ENCODE results near the gene CDH11. TPM values are rescaled to one million over a fixed set of nuclear protein-coding genes. Genes with fewer than 3 reads are reported as not detected.
A peak's percentile ranks its signal among the peaks of the same experiment; 100 is the strongest.

The CDH11 gene
- polyA plus RNA-seq, 1 donor (not counting 4 experiments of a cell fraction or from before 2014, with no cell fraction given), result 36.8 TPM

GRCh38 chr16:65023802-65024201 is 98.1 kb downstream of the CDH11 start:
- FAIRE-seq (no peak), DNase-seq (ENCODE audit: low read depth, low spot score) (no peak)
- Histone ChIP-seq H3K9me1 (ENCODE audit: control insufficient read depth, extremely low read depth, insufficient read depth, low read length) (no peaks in the 10 kb centered on the region), H3K27me3 (ENCODE audit: control insufficient read depth, extremely low read depth, insufficient read depth, low read length) (no peaks in the 10 kb centered on the region), H2AFZ (ENCODE audit: control insufficient read depth, low read length) (no peak overlapping the region), H3K4me1 (ENCODE audit: control insufficient read depth, extremely low read depth, insufficient read depth, low read length) (no peaks in the 10 kb centered on the region), H3K36me3 (ENCODE audit: control insufficient read depth in 2 of 2, extremely low read depth in 1 of 2, insufficient read depth in 2 of 2, low read length in 2 of 2) (no peaks in the 10 kb centered on the region), H4K20me1 (ENCODE audit: control insufficient read depth, extremely low read depth, insufficient read depth, low read length) (no peaks in the 10 kb centered on the region), H3K27ac (ENCODE audit: control insufficient read depth, insufficient read depth, low read length) (no peak overlapping the region), H3K79me2 (ENCODE audit: control insufficient read depth, insufficient read depth, low read length) (peaks cover 20% of the 10 kb centered on the region), H3K9ac (ENCODE audit: control insufficient read depth, extremely low read depth, insufficient read depth, low read length) (no peak overlapping the region), H3K9me3 (ENCODE audit: control insufficient read depth, low read depth, low read length) (no peaks in the 10 kb centered on the region), H3K4me2 (ENCODE audit: control insufficient read depth, extremely low read depth, insufficient read depth, low read depth, low read length) (no peak overlapping the region), H3K4me3 (ENCODE audit: control insufficient read depth in 2 of 3, extremely low read depth in 1 of 3, insufficient read depth in 2 of 3, low read depth in 1 of 3, low read length in 3 of 3) (no peak overlapping the region)
- TF ChIP-seq CTCF (optimal IDR thresholded peaks at IDR 0.05 in 1 of 3, IDR thresholded peaks at IDR 0.05 in 1 of 3, conservative IDR thresholded peaks at IDR 0.05 in 1 of 3; ENCODE audit: extremely low read depth in 1 of 3, insufficient read depth in 2 of 3, low read length in 3 of 3) (no peak), EZH2 (IDR thresholded peaks at IDR 0.05; ENCODE audit: low read length) (no peak)
- dilution Hi-C loops (cut with MboI; ENCODE audit: extremely low pct_ligation_motif_present, low sequenced_read_pairs), result no loop called here

DNA sequence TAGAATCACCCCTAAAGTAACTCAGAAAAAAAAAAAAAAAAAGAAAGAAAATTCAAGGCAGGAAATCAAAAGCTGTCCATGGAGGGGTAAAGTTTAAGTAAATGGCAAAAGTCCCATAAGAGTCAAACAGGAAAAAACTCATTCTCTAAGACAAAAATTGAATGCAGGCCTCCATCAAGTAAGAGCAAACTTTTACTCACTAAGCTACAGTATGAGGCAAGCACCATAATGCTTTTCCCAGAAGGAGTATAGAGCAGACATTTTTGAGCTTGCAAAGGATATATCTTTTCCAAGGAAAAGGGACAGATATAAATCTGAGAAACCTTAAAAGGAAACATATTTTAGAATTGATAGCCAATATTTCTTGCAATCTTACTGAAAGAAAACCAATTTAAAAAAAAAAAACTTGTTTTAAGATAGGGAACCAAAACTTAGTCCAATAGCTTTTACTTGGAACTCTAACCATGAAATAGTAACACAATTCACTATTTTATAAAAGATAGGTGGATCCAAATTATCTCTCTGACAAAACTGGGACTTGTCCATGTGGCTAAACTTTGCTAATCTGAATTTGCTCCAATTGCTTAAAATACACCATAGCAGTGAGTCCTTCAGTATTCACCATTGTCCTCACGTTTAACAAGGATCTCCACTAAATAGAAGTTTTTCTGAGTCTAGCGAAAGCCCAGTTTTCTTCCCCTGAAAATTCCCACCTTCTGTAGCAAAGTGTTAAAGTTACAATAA is 99.8 kb downstream of the CDH11 start:
- Histone ChIP-seq H3K4me1 (ENCODE audit: control insufficient read depth, extremely low read depth, insufficient read depth, low read length) (no peaks in the 10 kb centered on the region), H3K36me3 (ENCODE audit: control insufficient read depth in 2 of 2, extremely low read depth in 1 of 2, insufficient read depth in 2 of 2, low read length in 2 of 2) (no peaks in the 10 kb centered on the region), H2AFZ (ENCODE audit: control insufficient read depth, low read length) (no peak overlapping the region), H3K4me2 (ENCODE audit: control insufficient read depth, extremely low read depth, insufficient read depth, low read depth, low read length) (no peak overlapping the region), H3K9ac (ENCODE audit: control insufficient read depth, extremely low read depth, insufficient read depth, low read length) (no peak overlapping the region), H3K9me3 (ENCODE audit: control insufficient read depth, low read depth, low read length) (no peaks in the 10 kb centered on the region), H3K27me3 (ENCODE audit: control insufficient read depth, extremely low read depth, insufficient read depth, low read length) (no peaks in the 10 kb centered on the region), H4K20me1 (ENCODE audit: control insufficient read depth, extremely low read depth, insufficient read depth, low read length) (no peaks in the 10 kb centered on the region), H3K79me2 (ENCODE audit: control insufficient read depth, insufficient read depth, low read length) (peaks cover 14% of the 10 kb centered on the region), H3K27ac (ENCODE audit: control insufficient read depth, insufficient read depth, low read length) (no peak overlapping the region), H3K4me3 (ENCODE audit: control insufficient read depth in 2 of 3, extremely low read depth in 1 of 3, insufficient read depth in 2 of 3, low read depth in 1 of 3, low read length in 3 of 3) (no peak overlapping the region), H3K9me1 (ENCODE audit: control insufficient read depth, extremely low read depth, insufficient read depth, low read length) (no peaks in the 10 kb centered on the region)
- dilution Hi-C loops (cut with MboI; ENCODE audit: extremely low pct_ligation_motif_present, low sequenced_read_pairs), result no loop called here
- DNase-seq (ENCODE audit: low read depth, low spot score), result no peak
- FAIRE-seq, result peak; percentile 17
- TF ChIP-seq CTCF (optimal IDR thresholded peaks at IDR 0.05 in 1 of 3, IDR thresholded peaks at IDR 0.05 in 1 of 3, conservative IDR thresholded peaks at IDR 0.05 in 1 of 3; ENCODE audit: extremely low read depth in 1 of 3, insufficient read depth in 2 of 3, low read length in 3 of 3) (no peak), EZH2 (IDR thresholded peaks at IDR 0.05; ENCODE audit: low read length) (no peak)
